Heart left ventricle (tissue), 13 donors: ENCODE data around the gene FAM210A.

ENCODE experiments used
- POLR2A ChIP-seq, 2 donors: fragments of 450-650 bp; IDR thresholded peaks; one replicate each; pipeline ENCODE4 v1.6.1; 2017; ENCODE audit warnings: antibody characterized with exemption in 2 of 2, mild to moderate bottlenecking in 2 of 2, moderate library complexity in 2 of 2
- TF ChIP-seq, protein P1 (sequence below), 12 donors: fragments of 200-600 bp; sonication (generic) in 4 of 12; IDR thresholded peaks; one replicate each; pipeline versions ENCODE4 v1.5.0 to v1.8.0; 2018 to 2022; ENCODE audit warnings: antibody characterized with exemption in 12 of 12, mild to moderate bottlenecking in 5 of 12
- donor health status: ischemic (EF 13 %, LVEDD 7.1; RV severe dilation, severe dysfunction).
- donor health status: DM: no; HTN: yes; CAD: no.
- donor health status: DM: no; HTN: no; CAD: no.
- donor health status: ischemic (EF 25% LVEDD 6.9; RV normal size, moderate dysfunction).
- donor health status: ischemic (EF 25% LVEDD 5.7; RV mildly dilated, moderate dysfunction).
- donor health status: ischemic (EF 35%, LVEDD 5.7; RV mildly dilated, moderate dysfunction).
- donor health status: nonischemic (EF 11% LVEDD 7.7; RV severe dilation, severe dysfunction).
- donor health status: DM: yes; HTN: yes; CAD: no.
- donor health status: PGD.
- donor health status: ischemic (EF 29% LVEDD 5.4; RV normal size, mild dysfunction).
- donor health status: nonischemic (EF 23%, LVEDD 6.1; RV moderate dilation, normal function).

GRCh38 chr18:13775058-13775457 lies 48.7 kb upstream of the FAM210A start:
- no peak for TF ChIP-seq POLR2A (IDR thresholded peaks at IDR 0.05)
- TF ChIP-seq, protein P1, sequence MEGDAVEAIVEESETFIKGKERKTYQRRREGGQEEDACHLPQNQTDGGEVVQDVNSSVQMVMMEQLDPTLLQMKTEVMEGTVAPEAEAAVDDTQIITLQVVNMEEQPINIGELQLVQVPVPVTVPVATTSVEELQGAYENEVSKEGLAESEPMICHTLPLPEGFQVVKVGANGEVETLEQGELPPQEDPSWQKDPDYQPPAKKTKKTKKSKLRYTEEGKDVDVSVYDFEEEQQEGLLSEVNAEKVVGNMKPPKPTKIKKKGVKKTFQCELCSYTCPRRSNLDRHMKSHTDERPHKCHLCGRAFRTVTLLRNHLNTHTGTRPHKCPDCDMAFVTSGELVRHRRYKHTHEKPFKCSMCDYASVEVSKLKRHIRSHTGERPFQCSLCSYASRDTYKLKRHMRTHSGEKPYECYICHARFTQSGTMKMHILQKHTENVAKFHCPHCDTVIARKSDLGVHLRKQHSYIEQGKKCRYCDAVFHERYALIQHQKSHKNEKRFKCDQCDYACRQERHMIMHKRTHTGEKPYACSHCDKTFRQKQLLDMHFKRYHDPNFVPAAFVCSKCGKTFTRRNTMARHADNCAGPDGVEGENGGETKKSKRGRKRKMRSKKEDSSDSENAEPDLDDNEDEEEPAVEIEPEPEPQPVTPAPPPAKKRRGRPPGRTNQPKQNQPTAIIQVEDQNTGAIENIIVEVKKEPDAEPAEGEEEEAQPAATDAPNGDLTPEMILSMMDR (IDR thresholded peaks at IDR 0.05) = no peak
